Hepatocyte (in vitro differentiated cells): Measurements from ENCODE around the gene TBKBP1.

ENCODE experiments used
- CTCF ChIP-seq: fragments of 200-600 bp; sonication (generic); IDR thresholded peaks from 2 replicates; pipeline ENCODE4 v1.5.1; 2016; ENCODE audit warnings: antibody characterized with exemption, mild to moderate bottlenecking; ENCODE audit not compliant: poor library complexity
- EZH2 ChIP-seq: fragments of 200-600 bp; sonication (generic); IDR thresholded peaks from 2 replicates; pipeline ENCODE4 v1.6.1; 2016; ENCODE audit warnings: antibody characterized with exemption, mild to moderate bottlenecking, borderline replicate concordance
- EZH2phosphoT487 ChIP-seq: fragments of 200-600 bp; sonication (generic); IDR thresholded peaks from one replicate; pipeline ENCODE4 v1.6.1; 2018; ENCODE audit warnings: antibody characterized with exemption, mild to moderate bottlenecking, low read depth, moderate library complexity; ENCODE audit not compliant: unreplicated experiment, severe bottlenecking

DNA sequence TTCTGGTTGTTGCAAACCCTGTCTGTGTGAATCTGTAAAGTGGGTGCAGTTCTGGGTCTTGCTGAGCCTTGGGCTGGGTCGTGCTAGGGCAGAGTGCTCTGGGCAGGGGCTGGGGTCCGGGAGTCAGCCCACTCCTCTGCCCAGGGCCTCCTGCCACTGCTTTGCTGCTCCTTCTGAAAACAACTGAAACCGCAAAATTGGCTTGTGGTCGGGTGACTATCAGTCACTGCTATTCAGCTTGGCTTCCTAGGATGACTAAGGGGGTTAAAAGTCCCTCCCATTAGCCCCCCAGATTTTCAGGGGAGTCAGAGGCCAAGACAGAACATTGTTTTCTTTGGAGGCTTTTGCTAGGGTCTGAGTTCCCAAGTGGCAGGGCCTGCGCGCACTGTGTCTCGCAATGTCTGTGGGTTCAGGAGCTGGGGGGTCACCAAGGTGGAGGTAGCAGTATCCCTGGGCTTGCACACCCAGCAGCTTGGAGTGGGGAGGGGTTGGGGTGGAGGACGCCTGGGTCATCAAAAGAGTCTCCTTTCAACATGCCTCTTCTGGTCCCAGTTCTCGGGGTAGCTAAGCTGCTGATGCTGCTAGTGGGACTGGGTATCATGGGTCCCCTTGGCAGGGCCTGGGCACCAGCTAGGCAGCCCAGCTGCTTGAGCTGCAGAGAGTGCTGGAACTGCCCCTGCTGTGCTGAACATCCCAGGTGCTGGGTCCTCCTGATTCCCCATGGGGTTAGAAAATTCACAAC is 25.6 kb downstream of the TBKBP1 start:
- TF ChIP-seq EZH2phosphoT487 (no peak), CTCF (no peak), EZH2 (no peak)
